GM19328 (cell line): ENCODE results near the gene SETBP1.

ENCODE experiments used
- ATAC-seq: cut with Tn5 transposase; IDR thresholded peaks from one replicate; pipeline ENCODE4 v1.9.1; 2021; ENCODE audit warnings: mild to moderate bottlenecking, moderate library complexity; ENCODE audit not compliant: unreplicated experiment

Gene SETBP1

DNA sequence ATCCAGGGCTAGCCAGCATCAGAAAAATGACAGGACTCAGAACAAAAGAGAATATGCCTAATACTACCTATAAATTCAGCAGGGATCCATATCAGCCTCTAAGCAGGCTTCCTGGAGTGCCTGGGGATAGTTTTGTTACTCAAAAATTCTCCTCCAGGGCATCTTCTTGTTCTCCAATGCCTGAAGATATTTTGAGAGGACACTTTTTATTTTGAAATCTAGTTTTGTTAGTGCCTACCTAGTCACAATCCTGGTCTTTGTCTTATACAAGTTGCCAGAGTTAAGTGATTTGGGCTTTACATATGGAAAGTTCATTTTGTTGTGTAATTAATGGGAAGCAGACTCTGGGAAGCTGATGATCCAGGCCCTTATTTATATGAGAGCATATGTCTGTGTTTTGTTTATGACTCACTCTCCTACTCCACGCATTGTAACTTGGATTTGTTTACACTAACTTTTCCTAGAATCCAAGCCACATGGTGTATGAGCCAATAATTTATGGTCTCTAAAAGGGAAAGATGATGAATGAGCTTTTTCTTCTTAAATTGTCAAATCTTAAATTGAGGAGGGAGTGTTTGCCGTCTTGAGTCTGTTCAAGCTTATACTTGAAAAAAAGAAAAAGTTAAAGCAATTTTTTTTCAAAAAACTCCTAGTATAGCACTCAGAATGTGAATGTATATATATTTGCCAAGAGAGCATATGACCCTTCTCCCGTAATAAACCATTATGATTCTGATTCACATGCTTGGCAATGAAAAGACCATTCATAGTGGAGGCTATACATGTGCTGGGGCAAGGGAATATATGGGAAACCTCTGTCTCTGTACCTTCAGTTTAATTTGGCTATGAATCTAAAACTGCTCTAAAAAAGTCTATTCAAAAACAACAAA lies 370.3 kb downstream of the SETBP1 start:
- no peak for ATAC-seq

DNA sequence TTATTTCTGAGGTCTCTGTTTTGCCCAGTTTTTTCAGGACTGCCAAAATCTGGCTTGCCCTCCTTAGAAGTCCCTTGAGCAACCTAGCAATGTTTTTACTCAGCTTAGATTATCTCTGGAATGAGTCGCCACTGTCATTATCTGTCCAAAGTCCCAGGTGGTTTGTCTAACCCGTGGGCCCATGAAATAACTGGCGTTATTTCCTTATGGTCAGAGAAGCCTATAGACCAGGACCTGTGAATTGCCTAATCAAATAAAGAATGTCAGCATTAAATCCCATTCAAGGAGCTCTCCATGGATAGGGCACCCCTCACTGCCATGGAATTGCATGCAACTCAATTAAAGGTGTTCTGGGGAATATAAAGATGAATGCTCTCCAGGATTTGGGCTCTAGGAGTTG lies 373.9 kb downstream of the SETBP1 start:
- ATAC-seq, result no peak

DNA sequence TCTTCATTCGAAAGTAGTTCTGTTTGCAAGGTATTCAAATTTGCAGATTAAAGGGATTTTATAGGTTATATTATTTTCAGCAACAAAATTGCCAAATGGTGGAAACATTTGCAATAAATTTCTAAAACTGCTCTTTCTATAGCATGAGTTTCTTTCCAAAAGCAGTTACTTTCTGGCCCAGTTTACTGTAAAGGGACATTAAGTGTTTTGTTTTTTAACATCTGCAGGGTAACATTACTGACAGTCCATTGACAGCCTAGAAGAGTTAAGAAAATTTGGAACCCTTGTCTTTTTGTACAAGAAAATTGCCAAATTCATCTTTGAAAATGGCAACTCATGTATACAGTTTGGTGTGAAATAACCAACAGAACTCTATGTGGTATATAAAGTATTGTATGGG lies 375.1 kb downstream of the SETBP1 start:
- no peak for ATAC-seq

DNA sequence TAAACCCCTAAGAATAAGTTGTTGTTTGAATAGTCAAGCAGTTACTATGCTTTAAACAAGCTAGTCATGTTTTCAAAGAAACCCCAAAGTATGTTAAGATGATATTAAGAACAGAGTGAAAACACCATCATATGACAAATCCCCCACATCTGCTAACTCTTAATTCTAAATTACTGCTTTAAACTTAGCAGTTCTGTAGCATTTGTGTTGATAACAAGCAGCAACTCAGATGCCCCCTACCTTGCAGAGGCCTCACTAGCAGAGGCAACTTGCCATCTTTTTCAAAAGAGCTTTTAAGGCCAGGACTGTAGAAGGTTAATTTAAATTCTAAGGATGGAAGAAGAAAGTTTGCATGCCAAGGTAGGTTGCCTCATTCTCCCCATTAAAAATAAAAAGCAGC lies 376.2 kb downstream of the SETBP1 start:
- ATAC-seq, result no peak

DNA sequence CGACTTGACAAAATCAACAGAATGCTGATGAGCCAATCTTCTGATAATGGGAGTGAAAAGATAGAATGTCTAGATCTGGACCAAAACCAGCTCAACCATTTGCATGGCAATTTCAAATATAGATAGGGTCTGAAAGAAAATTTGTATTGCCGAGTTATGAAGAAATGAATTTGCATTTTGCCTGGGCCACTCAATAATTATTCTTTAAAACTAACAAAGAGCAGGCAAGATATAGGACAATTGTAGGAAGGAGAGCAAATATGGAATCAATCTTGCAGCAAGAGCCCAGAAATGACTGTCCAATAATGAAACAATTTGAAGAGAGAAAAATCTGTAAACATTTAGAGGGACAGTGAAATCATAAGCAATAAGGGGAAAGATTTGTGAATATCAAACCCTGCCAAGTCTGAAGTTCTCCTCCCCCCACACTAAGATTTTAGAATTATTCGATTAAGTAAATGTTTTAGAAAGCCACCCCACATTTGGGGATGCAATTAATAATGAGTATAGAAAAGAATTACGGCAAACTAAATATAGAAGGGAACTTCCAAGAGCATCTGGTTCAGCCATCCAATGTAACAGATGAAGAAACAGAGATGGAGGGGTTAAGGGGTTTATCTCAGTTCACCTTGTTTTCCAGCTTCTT lies 377.4 kb downstream of the SETBP1 start:
- ATAC-seq, result no peak

DNA sequence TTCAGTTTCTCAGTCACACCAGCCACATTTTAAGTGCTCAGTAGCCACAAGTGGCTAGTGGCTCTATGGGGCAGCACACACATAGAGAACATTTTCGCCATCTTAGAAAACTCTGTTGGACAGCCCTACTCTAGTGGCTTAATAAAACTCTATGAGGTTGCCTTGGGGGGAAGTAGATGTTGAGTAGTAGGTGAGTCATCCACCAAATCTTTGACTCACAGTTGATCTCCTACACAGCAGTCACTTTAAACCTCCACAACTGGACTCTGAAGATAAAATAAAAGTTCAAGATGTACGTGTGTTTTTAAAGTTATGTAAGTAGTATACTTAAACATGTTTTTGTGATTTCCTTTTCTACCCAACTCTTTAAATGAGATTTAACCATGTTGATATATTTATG lies 379.0 kb downstream of the SETBP1 start:
- no peak for ATAC-seq

DNA sequence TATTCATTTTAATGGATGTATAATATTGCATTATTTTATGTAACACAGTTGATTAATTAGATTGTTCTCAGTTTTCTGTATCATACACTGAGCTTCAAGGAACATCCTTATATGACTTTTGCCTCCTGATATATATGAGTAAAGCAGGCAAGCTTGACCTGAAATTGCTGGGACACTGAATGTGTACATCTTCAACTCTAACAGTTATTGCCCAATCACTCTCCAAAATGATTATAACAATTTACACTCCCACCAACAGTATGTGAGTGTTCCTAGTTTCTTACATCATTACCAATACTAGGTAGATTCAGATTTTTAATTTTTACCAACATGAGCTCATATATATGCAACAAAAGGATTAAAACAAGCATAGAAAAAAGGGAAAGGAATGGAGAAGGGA lies 379.4 kb downstream of the SETBP1 start:
- no peak for ATAC-seq

DNA sequence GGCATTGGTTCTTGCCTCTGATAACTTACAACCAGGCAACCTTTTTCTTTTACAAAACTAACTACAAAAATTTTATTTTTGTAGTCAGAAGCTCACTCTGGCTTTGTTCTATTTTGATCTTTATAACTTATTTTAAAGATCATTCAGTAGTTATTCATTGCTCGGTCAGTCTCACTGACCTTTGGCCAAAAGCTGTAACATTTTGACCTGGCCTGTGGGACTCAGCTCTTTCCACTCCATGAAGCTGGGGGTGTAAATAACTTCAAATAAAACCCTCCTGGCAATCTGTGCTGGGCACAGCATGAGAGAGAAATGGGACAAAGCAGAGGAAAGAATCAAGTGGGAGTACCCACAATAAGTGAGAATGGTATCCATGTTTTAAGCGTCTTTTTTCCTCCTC lies 380.7 kb downstream of the SETBP1 start:
- no peak for ATAC-seq

DNA sequence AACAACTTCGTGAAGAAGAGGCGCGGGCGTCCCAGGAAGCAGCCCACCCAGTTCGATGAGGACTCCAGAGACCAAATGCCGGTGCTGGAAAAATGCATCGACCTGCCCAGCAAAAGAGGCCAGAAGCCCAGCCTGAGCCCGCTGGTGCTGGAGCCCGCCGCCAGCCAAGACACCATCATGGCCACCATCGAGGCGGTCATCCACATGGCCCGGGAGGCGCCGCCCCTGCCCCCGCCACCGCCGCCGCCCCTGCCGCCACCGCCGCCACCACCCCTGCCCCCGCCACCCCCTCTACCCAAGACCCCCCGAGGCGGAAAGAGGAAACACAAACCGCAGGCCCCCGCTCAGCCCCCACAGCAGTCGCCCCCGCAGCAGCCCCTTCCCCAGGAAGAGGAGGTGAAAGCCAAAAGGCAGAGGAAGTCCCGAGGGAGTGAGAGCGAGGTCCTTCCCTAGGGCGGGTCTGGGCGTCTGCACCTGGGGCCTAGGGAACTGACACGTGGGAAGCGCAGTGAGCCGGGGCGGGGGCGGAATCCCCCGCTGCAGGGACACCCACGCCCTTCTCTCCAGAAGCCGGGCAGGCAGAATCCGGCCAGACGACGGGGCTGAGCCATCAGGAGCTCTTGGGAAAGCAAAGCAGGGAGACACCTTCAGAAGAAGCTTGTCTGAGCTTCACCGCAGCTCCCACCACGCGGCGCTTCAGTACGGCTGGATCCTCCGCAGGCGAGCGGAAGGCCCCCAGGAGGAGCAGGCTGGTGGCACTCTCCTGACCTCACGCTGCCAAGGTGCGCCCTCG lies 382.8 kb downstream of the SETBP1 start:
- no peak for ATAC-seq

DNA sequence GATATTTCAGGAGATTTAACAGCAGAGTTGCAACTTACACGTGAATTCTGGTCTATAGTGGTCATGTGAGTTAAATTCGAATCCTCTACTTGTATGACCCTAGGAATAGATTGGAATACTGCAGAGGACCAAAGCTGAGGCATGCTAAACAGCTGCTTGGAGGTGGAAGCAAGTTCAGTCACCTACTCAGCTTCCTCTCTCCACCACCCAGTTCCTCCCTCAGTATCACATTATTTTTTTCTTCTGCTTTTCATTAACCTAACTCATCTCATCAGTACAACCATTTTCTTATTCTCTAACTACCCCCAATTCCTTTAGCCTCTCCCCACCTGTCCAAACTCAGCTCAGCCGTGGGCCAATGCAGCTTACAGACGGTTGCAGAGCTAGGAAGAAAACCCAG lies 385.5 kb downstream of the SETBP1 start:
- no peak for ATAC-seq

DNA sequence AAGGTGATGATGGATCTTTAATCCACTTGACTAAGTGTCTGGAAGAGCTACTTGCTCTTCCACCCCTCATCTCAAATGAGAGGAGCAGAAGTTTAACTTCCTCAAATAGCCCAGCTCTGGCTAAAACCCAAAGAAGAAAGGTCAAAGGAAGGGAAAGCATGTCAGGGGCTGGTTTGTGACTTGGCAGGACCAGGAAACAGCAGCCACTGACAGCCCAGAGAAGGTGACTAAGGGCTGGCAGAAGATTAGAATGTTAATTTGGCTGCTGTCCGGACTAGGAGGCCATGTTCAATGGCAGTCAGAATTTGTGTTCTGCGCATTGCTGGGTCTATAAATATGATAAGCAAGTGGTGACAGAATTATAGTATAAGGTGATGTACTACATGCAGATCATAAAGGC lies 386.2 kb downstream of the SETBP1 start:
- no peak for ATAC-seq

DNA sequence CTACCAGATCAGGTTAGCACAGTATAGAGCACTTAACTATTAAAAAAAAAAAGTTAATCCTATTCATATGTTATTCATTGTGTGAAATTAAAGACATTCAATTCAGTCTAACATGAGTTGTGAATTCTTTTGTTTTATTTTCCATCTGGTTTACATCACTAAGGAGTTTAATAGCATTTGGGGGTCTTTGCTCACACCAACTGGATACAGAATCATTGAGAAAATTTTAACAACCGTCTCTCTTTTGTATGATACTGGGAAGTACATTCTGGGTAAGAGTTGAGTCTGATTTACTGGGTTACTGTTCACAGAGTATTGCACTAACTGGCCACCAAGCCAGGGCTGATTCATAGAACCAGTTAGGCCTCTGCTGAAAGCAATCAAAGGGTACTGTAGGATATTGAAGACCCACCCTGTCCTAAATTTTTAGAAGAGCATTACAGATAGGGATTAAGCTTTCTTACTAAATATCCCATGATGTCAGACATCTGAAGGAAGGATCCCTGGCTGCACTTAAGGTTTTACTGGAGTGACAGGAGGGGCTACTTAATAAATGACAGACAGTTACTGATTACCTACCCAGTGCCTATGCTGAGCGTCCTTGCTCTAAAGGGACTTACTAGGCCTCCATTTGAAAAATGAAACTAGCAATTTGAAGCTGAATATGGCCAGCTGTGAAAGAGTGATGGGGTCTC lies 387.9 kb downstream of the SETBP1 start:
- no peak for ATAC-seq

DNA sequence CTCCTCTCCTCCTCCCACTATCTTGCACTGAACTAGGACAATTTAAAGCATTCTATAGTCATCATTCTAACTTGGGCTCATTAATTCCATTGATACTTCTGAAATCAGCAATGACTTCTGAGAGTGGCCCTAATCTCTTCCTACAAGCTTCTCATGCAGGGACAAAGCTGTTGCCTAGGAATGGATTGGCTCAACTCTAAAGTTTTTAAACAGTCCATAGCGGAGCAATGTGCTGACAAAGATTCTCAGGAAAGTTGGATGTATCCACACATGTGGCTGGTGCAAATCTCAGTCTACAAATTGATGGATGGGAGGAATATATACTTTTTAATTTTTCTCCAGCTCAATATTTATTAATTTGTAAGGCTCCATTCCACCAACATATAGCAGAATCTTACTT lies 388.9 kb downstream of the SETBP1 start:
- ATAC-seq, result no peak

DNA sequence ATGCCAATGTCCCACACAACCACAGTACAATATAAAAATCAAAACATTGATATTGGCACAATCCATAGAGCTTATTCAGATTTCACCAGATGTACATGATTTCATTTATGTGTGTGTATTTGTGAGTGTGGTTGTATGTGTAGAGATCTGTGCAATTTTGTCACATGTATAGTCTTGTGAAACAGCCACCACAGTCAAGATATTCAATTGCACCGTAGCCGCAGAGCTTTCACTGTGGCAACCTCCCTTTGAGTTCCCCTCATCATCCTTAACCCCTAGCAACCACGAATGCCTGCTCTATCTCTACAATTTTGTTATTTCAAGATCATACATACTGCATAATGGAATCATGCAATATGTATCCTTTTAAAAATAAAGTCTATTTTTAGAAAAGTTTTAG lies 391.3 kb downstream of the SETBP1 start:
- ATAC-seq, result no peak

DNA sequence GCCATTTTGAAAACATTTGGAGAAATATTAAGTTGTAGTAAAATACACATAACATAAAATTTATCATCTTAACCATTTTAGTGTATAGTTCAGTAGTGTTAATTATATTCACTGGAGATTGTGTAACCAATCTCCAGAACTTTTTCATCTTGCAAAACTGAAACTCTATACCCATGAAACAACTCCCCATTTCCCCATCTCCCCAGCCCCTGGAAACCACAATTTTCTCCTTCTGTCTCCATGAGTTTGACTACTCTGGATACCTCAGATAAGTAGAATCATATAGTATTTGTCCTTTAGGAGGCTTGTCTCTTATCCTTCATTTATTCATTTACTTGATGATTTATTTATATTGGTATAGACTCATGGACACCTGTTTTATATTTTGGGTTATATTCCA lies 392.9 kb downstream of the SETBP1 start:
- ATAC-seq, result no peak

DNA sequence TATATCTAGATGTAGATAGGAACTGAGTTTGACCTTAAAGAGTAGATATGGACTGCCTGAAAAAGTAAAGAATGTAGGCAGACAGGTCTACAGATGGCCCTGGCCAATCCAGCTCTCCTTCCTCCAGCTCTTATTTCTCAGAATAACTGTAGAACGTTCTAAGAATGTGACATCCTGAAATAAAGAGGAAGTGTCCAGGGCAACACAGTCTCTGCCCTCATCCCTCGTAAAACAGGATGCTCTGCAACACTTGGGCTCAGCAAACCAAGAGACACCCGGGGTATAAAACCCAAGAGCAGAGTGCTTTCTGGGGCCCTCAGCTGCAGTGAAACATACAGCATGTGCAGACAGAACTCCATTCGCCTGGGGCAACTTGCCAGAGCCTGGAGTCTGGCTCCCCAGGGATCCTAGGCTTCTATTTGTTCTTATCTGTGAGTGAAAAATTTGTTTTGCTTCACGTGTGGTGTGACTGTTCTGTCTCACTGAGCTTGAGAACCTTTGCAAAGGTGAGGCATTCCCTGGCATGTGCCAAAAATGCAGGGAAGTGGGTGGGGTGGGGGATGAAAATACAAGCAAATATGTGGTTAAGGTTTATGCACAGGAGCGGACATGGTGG lies 401.0 kb downstream of the SETBP1 start:
- no peak for ATAC-seq

DNA sequence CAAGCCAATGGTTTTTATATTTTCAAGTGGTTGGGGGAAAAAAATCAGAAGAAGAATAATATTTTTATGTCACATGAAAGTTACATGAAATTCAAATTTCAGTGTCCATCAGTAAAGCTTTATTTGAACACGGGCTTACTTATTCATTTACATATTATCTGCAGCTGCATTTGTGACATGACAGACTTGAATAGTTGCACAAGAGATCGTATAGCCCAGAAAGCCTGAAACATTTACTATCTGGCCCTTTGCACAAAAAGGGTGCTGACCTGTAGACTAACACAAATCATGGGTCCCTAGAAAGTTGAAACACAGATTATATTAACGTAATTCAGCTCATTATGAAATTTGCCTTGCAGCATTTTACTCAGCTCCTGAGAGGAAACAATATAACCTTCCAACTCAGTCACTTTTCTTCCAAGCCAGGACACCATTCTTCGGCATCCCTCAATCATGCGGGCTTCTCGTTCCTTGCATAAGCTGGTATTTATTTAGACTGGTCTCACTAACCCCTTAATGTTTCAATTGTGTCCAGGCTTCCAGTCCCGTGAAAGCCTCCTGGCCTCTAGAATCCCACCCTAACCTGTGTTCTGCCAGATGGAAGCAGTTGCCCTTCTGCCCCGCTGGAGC lies 402.7 kb downstream of the SETBP1 start:
- no peak for ATAC-seq

DNA sequence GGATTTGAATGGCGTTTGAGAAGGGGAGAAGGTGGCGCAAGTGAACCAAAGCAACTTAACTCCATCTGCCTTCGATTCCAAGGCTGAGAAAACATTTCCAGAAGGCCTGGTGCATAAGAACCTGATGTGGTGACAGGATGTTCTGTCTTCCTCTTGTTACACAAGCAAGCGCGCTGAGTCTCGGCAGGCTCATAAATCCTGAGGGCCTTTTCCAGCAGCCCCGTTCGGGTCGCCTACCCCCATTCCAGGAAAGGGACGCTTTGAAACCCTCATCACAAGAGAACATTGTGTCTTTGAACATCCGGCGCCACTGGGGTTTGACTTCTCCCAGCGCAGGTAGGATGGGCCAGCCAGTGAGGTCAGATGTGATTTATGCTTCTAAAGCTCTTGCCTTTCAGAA lies 403.5 kb downstream of the SETBP1 start:
- ATAC-seq, result no peak

DNA sequence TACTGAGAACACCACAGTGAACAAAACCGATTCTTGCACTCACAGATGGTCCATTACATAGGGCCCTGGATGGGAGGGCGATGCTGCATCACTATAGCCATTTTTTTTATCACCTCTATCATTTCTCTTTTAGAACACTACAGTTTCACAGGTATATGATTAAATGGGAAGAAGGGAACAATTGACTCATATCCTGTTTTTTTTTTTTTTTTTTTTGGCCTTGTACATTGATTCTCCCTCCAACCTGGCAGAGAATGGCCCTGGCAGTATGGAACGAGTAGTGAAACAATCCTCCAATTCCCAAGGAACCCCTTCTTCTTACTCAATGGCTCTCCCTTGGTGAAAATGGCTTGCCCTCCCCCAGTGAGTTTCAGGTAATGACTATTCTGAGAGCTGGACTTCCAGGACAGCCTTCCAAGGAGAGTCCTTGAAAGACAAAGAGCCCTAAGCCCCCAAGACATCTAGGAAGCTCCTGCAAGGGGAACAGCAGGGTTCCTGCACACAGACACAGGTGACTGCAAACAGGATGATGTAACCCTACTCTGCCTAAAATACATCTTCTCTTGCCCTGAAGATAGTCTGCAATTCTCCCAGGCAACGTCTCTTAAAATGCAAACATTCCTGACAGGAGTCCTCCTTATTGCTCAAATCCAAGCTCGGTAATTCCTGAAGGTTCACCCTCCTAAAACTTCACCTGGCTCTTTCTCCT lies 405.4 kb downstream of the SETBP1 start:
- no peak for ATAC-seq

DNA sequence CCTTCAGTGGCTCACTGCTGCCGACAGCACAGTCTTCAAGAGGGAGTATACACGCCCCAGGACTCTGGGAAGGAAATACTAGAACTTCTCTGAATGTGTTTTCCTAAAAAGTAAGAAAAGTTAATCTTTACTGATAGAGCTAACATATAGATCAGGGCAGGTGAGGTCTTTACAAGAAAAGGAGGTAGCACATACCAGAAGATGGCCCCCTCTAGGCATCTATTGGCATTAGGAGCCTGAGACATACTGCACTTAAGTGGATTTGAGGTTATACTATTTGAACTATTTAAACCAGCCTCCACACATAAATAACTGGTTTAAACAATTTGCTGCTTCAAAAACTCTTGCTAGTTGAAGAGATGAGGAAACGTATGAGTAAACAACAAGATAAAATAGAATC lies 406.1 kb downstream of the SETBP1 start:
- no peak for ATAC-seq
